OCI-LY1 (cell line): Measurements from ENCODE around the gene FOXA1.

ENCODE experiments used
- H2AFZ ChIP-seq: fragments of 200-600 bp; sonication (generic), shearing (Covaris generic); 2 replicates; pipeline ENCODE4 v1.6.0; 2014; ENCODE audit warnings: antibody characterized with exemption, mild to moderate bottlenecking, low read length
- H3F3A ChIP-seq: fragments of 200-600 bp; sonication (generic), shearing (Covaris generic); 2 replicates; pipeline ENCODE4 v1.6.0; 2014; ENCODE audit warnings: mild to moderate bottlenecking, antibody characterized with exemption, low read length, moderate library complexity; ENCODE audit not compliant: insufficient read depth
- H3K27ac ChIP-seq: fragments of 200-600 bp; sonication (generic); 2 replicates; pipeline ENCODE4 v1.5.1; 2014; ENCODE audit warnings: low read length, mixed run types, mild to moderate bottlenecking, low read depth; ENCODE audit not compliant: poor library complexity, severe bottlenecking
- H3K27me3 ChIP-seq: fragments of 200-600 bp; sonication (generic); 2 replicates; pipeline ENCODE4 v1.6.0; 2014; ENCODE audit warnings: antibody characterized with exemption, mild to moderate bottlenecking, low read length, moderate library complexity; ENCODE audit not compliant: insufficient read depth
- H3K36me3 ChIP-seq: fragments of 200-600 bp; sonication (generic); 2 replicates; pipeline ENCODE4 v1.6.1; 2014; ENCODE audit warnings: mild to moderate bottlenecking, antibody characterized with exemption, low read length, moderate library complexity, mixed read lengths; ENCODE audit not compliant: insufficient read depth
- H3K4me1 ChIP-seq: fragments of 200-600 bp; sonication (generic); 2 replicates; pipeline ENCODE4 v1.5.1; 2014; ENCODE audit warnings: mild to moderate bottlenecking, low read length, moderate library complexity; ENCODE audit not compliant: insufficient read depth, severe bottlenecking
- H3K4me2 ChIP-seq: fragments of 200-600 bp; sonication (generic), shearing (Covaris generic); 2 replicates; pipeline ENCODE4 v1.6.1; 2014; ENCODE audit warnings: low read length
- H3K4me3 ChIP-seq: fragments of 200-600 bp; sonication (generic); 2 replicates; pipeline ENCODE4 v1.5.1; 2014; ENCODE audit warnings: low read length, low read depth, mild to moderate bottlenecking, mixed read lengths; ENCODE audit not compliant: poor library complexity, severe bottlenecking
- H3K79me2 ChIP-seq: fragments of 200-600 bp; shearing (Covaris generic); 2 replicates; pipeline ENCODE4 v1.6.1; 2016; ENCODE audit warnings: mixed run types, low read length, mixed read lengths; ENCODE audit not compliant: insufficient read depth
- H3K9ac ChIP-seq: fragments of 200-600 bp; sonication (generic), shearing (Covaris generic); 2 replicates; pipeline ENCODE4 v1.6.1; 2014; ENCODE audit warnings: mild to moderate bottlenecking, low read length, mixed read lengths
- H3K9me2 ChIP-seq: fragments of 200-600 bp; sonication (generic), shearing (Covaris generic); 2 replicates; pipeline ENCODE4 v1.6.1; 2014; ENCODE audit warnings: low read depth, mild to moderate bottlenecking, low read length, mixed read lengths
- H3K9me3 ChIP-seq: fragments of 200-600 bp; shearing (Covaris generic); 2 replicates; pipeline ENCODE4 v1.6.1; 2014; ENCODE audit warnings: low read length, mixed read lengths
- H4K20me1 ChIP-seq: fragments of 200-600 bp; sonication (generic), shearing (Covaris generic); 2 replicates; pipeline ENCODE4 v1.6.0; 2016; ENCODE audit warnings: mild to moderate bottlenecking, low read length; ENCODE audit not compliant: insufficient read depth
- EZH2 ChIP-seq: fragments of 200-600 bp; sonication (generic), shearing (Covaris generic); IDR thresholded peaks from 2 replicates; pipeline ENCODE4 v1.8.0; 2017; ENCODE audit warnings: borderline replicate concordance, mixed run types, mild to moderate bottlenecking, antibody characterized with exemption, low read length, moderate library complexity, mixed read lengths
- TF ChIP-seq, protein P1 (sequence below): fragments of 200-600 bp; sonication (generic), shearing (Covaris generic); IDR thresholded peaks from 2 replicates; pipeline ENCODE4 v1.5.1; 2017; ENCODE audit warnings: mild to moderate bottlenecking, antibody characterized with exemption, low read length, moderate library complexity, mixed read lengths

FOXA1 gene

DNA sequence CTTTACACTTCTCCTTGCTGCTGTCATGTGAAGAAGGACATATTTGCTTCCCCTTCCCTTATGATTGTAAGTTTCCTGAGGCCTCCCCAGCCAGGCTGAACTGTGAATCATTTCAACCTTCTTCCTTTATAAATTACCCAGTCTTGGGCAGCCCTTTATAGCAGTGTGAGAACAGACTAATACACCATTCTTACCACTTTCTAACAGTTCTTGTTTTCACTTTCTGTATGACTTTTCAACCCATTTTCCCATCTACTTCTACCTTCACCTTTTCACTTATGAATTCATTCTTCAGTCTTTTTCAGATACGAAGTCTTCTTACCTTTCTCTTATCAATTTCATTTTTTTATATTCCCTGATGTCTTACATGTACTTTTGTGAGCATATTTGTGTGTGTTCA lies 55.1 kb downstream of the FOXA1 start:
- Histone ChIP-seq H3K27me3 (no peaks in the 10 kb centered on the region), H3K4me3 (no peak overlapping the region), H3F3A (no peaks in the 10 kb centered on the region), H3K9ac (no peak overlapping the region), H3K36me3 (no peaks in the 10 kb centered on the region), H3K4me2 (no peak overlapping the region), H4K20me1 (no peaks in the 10 kb centered on the region), H2AFZ (no peak overlapping the region), H3K9me3 (no peaks in the 10 kb centered on the region), H3K79me2 (no peaks in the 10 kb centered on the region), H3K9me2 (no peaks in the 10 kb centered on the region), H3K27ac (no peak overlapping the region), H3K4me1 (no peaks in the 10 kb centered on the region)
- TF ChIP-seq, protein P1, sequence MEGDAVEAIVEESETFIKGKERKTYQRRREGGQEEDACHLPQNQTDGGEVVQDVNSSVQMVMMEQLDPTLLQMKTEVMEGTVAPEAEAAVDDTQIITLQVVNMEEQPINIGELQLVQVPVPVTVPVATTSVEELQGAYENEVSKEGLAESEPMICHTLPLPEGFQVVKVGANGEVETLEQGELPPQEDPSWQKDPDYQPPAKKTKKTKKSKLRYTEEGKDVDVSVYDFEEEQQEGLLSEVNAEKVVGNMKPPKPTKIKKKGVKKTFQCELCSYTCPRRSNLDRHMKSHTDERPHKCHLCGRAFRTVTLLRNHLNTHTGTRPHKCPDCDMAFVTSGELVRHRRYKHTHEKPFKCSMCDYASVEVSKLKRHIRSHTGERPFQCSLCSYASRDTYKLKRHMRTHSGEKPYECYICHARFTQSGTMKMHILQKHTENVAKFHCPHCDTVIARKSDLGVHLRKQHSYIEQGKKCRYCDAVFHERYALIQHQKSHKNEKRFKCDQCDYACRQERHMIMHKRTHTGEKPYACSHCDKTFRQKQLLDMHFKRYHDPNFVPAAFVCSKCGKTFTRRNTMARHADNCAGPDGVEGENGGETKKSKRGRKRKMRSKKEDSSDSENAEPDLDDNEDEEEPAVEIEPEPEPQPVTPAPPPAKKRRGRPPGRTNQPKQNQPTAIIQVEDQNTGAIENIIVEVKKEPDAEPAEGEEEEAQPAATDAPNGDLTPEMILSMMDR: no peak
- TF ChIP-seq EZH2: no peak
